ENCODE results near the gene APH1B.

DNA sequence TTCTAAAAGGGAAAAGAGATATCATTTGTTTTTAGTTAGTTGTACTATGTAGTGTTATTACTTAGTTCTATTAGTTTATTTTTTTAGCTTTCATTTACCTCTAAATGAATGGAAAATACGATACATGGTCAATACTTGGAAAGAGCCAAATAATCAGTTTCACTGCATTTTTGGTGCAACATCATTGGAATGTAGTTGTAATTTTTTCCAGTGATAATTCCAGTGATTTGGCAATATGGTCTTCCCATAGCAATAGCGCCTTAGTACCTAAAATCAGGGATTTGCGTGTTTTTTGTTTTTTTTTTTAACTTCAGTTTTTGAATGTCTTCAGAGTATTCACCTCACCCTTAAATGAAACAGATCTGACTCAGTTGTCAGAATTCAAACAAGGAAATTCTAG, 46.2 kb upstream of the APH1B start:
- no peak for TF ChIP-seq SUZ12 (IDR thresholded peaks at IDR 0.05; ENCODE audit: extremely low read depth, insufficient read depth, insufficient read length)
- no peak for TF ChIP-seq ZNF274 (IDR thresholded peaks at IDR 0.05; ENCODE audit: low read depth, low read length)
